HG03469 (cell line): ENCODE measurements around the gene LRRTM4.
"Not testable (repeated sequence)": the region's sequence is repeated elsewhere in the genome, so short reads cannot be mapped to it uniquely, and the experiment has no call there.

ENCODE experiments used
- ATAC-seq: cut with Tn5 transposase; IDR thresholded peaks from one replicate; pipeline ENCODE4 v1.9.1; 2021; ENCODE audit warnings: mild to moderate bottlenecking, moderate library complexity, moderate number of reproducible peaks; ENCODE audit not compliant: unreplicated experiment

Gene LRRTM4

DNA sequence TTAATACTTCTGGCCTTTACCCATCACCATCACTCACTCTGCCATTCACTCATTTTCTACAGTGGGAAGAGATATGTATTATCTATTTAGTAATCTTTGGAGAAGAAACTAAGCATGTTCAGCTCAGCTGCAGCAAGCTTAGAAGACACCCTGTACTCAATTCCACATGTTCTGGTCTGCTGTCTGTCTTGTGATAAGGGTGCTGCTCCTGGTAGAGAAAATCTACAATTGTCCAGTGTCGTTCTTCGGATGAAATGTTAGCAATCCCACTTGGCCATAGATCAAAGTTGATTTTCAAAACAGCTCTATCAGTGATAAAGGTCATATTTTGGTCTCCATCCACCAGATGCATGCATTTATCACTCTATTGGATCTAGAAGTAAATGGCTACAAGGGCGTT, 337.1 kb downstream of the LRRTM4 start:
- no peak for ATAC-seq

- ATAC-seq = no peak
These were observed 342.9 kb downstream of the LRRTM4 start for GRCh38 chr2:77179297-77179696.

- not testable (repeated sequence) for ATAC-seq
These were observed 346.9 kb downstream of the LRRTM4 start for GRCh38 chr2:77175266-77175780.

DNA sequence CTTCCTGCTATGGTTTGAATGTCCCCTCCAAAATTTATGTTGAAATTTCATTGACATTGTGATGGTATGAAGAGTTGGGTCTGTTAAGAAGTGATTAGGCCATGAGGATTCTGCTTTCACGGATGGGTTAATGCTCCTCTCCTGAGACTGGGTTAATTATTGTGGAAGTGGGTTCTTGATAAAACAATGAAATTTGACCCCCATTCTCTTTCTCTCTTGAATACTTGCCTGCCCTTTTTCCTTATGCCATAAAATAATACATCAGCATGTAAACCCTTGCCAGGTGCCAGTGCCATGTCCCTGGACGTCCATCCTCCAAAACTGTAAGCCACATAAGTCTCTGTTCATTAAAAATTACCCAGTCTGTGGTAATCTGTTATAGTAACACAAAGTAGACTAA, 352.8 kb downstream of the LRRTM4 start:
- no peak for ATAC-seq

- ATAC-seq = not testable (repeated sequence)
These were observed 358.2 kb downstream of the LRRTM4 start for GRCh38 chr2:77164021-77164420.

DNA sequence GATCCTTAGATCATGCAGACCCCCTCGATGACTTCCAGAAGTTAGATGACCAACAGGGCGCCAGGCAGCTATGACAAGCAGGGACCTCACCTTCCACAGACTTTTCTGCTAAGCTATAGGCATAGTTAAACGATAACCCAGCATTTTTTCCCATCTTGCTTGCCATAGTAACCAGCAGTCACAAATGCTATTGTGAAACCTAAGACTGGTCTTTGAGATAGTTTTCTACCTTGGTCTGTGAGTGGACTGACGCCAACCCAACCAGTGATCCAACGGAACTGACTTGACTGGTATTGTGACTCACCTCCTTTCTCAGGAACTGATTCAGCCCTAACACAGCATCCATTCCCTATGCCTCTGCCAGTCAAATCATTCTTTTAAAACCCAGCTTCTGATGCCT, 361.2 kb downstream of the LRRTM4 start:
- no peak for ATAC-seq

DNA sequence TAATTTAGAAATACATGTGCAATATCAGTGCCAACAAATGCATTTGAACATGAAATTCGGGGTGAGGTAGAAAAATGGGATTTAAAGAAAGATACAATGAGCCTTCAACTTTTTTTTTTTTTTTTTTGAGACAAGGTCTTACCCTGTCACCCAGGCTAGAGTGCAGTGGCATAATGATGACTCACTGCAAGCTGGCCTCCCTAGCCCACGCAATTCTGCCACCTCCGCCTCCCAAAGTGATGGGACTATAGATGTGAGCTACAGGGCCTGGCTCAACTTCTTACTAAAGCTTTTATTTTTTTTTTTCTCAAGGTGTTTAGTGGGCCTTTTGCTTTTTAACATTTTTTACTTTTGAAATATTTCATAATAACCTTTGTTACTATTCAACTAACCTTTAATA, 365.6 kb downstream of the LRRTM4 start:
- no peak for ATAC-seq

DNA sequence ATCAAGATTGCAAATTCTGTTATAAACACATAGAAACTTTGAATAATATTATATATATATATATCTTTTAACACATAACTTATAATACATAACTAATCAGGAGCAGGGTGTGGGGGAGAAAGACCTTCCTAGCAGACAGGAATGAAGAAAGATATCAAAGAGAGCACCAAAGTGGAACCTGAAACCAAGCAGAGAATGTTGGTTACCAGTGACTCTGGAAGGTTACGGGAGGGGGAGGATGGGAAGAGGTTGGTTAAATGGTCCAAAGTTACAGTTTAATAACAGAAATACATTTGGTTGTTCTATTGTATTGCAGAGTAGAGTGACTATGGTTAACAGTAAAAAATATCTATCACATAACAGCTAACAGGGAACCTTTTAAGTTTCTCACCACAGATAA, 366.7 kb downstream of the LRRTM4 start:
- no peak for ATAC-seq

GRCh38 chr2:77149565-77149964, 372.6 kb downstream of the LRRTM4 start:
- no peak for ATAC-seq

- ATAC-seq = no peak
These were observed 375.0 kb downstream of the LRRTM4 start for GRCh38 chr2:77147153-77147552.

DNA sequence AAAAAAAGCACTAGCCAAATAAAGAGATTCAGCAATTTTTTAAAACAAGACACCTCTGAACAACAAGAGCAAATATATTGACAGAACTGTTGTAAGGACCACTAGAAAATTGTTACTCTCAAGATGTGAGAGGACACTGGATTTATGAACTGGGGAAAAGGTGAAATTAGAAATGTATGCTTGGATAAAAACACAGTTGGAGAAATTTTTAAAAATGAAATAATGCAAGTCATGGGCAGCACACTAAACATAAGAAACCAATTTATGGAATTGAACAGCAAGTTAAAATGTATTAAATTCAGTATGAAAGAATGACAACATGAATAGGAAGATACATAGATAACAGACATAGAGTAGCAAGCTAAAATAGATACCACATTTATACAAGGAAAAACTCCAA, 377.4 kb downstream of the LRRTM4 start:
- ATAC-seq = no peak

GRCh38 chr2:77142141-77142540, 380.0 kb downstream of the LRRTM4 start:
- no peak for ATAC-seq

DNA sequence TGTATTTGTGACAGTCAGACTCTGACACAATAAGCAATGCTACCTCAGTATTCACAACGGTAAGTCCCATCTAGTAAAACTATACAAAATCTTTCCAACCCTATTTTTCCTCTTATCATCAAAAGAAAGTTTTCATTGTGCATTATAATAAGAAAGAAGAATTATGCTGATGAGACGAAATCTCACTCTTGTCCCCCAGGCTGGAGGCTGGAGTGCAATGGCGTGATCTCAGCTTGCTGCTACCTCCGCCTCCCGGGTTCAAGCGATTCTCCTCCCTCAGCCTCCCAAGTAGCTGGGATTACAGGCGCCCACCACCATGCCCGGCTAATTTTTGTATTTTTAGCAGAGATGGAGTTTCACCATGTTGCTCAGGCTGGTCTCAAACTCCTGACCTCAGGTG, 393.7 kb downstream of the LRRTM4 start:
- ATAC-seq = not testable (repeated sequence)

DNA sequence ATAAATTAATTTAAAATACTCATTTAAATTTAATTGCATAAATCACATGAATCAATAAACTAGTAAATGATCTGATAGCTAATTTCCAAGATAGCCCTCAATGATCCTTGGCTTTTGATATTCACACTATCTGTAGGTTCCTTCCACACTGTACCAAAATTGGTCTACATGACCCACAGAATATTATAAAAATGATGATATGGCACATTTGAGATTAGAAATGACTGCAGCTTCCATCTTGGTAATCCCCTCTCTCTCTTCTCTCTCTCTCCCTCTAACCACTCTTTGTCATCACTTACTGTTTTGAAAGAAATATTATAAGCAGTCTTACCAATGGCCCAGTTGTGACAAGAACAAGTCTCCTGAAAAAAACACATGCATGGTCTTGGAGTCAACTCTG, 394.8 kb downstream of the LRRTM4 start:
- ATAC-seq = no peak

DNA sequence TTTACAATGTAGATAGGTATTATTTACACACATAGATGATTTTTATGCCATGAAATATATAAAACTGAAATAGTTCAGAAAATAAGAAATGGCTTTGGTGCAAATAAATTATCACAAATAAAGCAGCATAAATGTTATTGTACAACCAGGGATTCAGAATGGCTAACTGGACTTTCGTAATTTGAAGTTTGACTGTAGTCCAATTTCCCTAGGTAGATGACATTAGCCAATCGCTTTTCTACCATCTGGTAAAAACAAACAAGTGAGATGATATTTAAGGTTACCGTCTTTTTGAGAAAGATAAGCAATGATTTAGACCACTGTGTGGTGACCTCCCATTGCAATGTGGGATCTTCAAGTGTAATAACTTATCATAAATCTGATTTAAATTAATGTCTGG, 400.7 kb downstream of the LRRTM4 start:
- no peak for ATAC-seq

- ATAC-seq = no peak
These were observed 402.8 kb downstream of the LRRTM4 start for GRCh38 chr2:77119333-77119732.

DNA sequence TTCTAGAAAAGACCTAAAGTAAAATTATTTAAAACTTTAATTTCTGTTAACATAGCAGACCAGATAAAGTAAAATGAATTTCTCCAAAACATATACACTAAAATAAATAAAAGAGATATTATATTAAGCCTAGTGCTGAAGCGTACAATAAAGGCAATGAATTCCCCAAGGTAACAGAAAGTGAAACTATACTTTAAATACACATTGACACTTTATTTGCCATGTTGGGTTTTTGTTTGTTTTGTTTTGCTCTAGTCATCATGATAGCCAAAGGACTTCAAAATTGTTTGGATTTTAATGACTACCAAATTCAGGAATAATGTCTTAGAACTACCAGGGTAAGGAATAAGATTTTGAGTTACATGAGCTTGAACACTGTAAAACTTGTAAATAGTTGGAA, 413.3 kb downstream of the LRRTM4 start:
- ATAC-seq = no peak

GRCh38 chr2:77105008-77105407, 417.2 kb downstream of the LRRTM4 start:
- ATAC-seq = no peak

- no peak for ATAC-seq
These were observed 417.6 kb downstream of the LRRTM4 start for GRCh38 chr2:77104554-77104953.

DNA sequence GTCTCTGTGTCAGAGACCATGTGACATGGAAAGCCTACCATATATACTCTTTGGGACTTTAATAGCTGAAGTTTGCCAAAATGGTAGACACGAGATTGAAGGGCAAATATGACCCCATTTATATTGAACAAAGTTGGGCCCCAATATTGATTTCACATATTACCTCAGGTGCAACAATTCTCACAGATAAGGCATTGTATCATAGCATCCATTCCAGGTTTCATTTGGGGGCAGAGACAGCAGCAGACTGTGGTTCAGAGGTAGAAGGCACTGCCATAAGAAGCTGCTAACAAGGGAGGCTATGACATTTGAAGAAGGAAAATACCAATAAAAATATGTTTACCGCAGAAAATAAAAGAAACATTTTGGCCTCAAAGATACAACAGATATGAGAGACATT, 419.2 kb downstream of the LRRTM4 start:
- ATAC-seq = no peak

DNA sequence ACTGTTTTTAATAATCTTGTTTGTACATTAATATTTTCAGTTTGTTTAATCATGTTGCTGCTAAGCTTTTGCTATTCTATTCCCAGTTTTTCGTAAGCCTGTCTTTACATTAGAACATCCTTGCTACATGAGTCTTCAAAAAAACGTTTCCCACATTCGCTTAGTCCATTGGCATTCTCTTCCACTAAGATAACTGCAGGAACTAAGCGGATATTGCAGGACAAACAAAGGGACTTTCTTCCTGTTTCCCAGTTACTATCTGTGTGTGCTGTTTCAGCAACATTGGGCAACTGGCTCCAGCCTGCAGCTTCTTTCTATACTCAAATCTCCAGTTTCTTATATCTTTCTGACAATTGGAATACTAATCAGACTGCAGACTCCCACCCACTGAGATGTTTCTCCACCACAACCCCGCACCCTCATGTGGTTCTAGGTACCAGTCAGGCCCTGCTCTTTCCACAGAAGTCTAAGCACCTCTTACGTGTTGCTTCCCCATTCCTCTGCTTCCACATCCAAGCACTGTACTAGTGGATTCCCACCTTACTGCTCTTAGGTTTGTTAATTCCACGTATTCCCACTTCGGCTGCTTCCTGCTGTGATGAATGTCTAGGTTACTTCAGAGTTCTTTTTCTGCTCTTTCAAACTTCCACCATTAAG, 420.3 kb downstream of the LRRTM4 start:
- no peak for ATAC-seq

DNA sequence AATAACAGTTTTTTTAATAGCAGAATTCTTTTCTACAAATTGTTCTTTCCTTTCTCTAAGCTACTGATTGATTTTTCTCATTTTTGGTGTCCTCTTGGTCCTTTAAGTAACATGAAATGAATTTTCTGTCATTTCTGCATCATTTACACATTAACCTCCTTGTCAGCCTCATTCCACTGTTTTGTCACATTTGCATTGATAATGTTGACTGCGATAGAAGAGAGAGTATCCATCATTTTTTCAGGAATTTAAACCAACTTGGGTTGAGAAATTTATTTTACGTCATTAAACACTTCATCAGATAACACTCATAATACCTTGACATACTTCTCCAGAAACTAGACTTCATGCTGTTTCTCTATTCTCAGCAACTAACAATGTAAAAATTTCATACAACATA, 422.2 kb downstream of the LRRTM4 start:
- ATAC-seq = no peak

DNA sequence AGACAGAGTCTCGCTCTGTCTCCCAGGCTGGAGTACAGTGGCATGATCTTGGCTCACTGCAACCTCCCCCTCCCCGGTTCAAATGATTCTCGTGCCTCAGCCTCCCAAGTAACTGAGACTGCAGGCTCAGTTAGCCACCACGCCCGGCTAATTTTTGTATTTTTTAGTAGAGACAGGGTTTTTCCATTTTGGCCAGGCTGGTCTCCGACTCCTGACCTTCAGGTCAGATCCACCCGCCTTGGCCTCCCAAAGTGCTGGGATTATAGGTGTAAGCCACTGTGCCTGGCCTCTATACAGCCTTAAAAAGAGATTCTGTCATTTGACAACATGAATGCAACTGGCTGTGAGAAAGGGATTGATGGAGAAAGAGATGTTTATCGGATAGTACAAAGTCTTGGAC, 426.7 kb downstream of the LRRTM4 start:
- not testable (repeated sequence) for ATAC-seq
